GM12891 (cell line): ENCODE data around the gene SNTB2.
A peak's percentile ranks its signal among the peaks of the same experiment; 100 is the strongest.

ENCODE experiments used
- DNase-seq: peaks from one replicate; pipeline ENCODE4 v3.0.0; 2011; ENCODE audit warnings: low spot score; ENCODE audit not compliant: insufficient read length
- FAIRE-seq: peaks from 2 replicates; lab custom pipeline; 2011; peaks lifted over from hg19 to GRCh38; lab: Jason Lieb, UNC
- PAX5 ChIP-seq: IDR thresholded peaks from 2 replicates; pipeline ENCODE4 v1.6.1; 2011; ENCODE audit warnings: low read length, moderate library complexity, mild to moderate bottlenecking; ENCODE audit not compliant: insufficient read depth, severe bottlenecking
- POLR2A ChIP-seq: IDR thresholded peaks from 2 replicates; pipeline ENCODE4 v1.6.1; 2011; ENCODE audit warnings: low read depth, low read length, control low read depth
- POLR2AphosphoS5 ChIP-seq: IDR thresholded peaks from 2 replicates; pipeline ENCODE4 v1.6.1; 2011; ENCODE audit warnings: low read depth, low read length, control low read depth
- POU2F2 ChIP-seq: IDR thresholded peaks from 2 replicates; pipeline ENCODE4 v1.6.1; 2011; ENCODE audit warnings: low read depth, mild to moderate bottlenecking, control low read depth, low read length, moderate library complexity
- SPI1 ChIP-seq: IDR thresholded peaks from 2 replicates; pipeline ENCODE4 v1.6.1; 2011; ENCODE audit warnings: low read depth, low read length, control low read depth
- TAF1 ChIP-seq: IDR thresholded peaks from 2 replicates; pipeline ENCODE4 v1.6.1; 2011; ENCODE audit warnings: low read depth, low read length, control low read depth

Gene SNTB2

DNA sequence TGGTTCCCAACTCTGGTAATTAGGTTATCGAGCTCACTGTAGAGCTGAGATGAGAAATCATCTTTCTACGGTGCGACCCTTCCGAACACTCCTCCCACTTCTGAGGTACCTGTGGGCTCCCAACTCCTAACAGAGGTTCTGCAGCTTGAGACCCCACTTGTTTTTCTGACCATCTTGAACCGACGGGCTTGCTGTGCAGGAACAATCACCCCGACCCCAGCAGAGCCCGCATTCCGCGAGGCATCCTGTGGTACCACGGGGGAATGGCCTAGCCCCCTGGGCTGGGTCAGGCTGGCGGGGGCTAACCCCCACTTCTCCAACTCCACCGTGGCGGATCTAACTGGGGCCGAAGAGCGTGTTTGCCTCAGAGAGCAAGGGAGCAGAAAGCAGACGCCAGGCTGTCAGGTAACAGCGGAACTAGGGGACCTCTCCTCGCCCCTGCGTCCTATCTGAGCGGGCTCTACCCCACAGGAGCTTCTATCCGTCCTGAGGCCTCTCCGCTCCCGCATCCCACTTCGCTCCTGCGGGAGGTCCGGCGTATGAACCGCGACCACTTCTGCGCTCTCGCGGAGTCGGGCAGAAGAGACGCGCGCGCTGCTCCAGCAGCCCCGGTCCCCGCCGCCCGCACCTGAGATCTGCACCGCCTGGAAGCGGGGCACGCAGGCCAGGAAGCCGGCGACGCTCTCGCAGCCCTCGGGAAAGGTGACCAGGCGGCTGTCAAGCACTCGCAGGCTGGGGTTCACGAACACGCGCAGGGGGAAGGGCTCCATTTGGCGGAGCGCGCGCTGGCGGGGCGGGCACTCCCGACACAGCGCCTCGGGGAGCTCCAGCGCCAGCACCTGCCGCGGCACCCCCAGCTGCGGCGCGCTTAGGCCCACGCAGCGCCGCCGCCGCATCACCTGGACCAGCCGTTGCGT lies 142.7 kb downstream of the SNTB2 start:
- peak; percentile 68 for DNase-seq
- FAIRE-seq, result no peak
- TF ChIP-seq SPI1 (no peak), POLR2A (peak; percentile 30; the same call in 1 of the 2 replicates)

DNA sequence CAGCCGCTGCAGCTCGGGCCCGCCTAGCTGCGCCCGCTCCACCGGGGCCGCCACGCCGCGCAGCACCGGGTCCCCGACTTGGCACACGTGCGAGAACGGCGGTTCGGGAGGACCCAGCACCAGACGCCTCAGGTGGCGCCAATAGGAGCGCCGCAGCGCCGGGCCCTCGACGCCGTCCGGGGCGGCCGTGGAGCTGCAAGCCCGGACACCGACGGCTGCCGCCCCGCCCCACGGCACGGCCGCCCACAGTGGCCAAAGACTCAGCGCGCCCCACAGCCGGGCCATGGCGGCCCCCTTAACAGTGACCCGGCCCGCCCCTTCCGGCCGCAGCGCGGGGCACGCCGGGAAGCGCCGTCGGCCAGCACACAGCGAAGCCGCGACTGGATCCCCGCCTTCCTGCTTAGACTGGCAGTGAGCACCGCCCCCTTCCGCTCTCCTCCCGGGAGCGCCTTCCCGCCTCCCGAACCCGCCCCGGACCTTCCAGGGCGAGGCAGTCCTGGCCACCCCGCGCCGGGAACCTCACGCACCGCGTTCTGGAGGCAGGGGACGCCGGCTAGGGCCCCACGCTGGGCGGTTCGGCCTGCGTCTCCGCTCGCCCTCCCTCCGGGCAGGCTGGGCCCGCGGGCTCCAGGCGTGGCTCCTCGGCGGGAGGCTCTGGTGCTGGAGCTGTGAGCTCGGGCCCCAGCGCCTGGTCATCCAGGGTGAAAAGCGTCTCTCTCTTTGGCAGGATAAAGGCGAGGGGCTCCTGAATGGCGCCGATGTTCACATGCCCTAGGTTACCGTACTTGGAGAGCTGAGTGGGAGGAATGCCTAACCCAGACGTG lies 143.5 kb downstream of the SNTB2 start, which contains the start of gene PDF:
TSS of gene PDF (minus strand) at position 303 of the 824 bp plus-strand sequence. CDS start at position 285, 18 bp downstream.
- DNase-seq, result peak; percentile 94
- peak; percentile 96 for FAIRE-seq
- TF ChIP-seq POLR2AphosphoS5, result peak; percentile 86
- no peak for TF ChIP-seq PAX5
- TF ChIP-seq POLR2A, result peak; percentile 75
- TF ChIP-seq SPI1, result 0 out of 2 replicates have a peak, but pooled peaks have one; percentile 21
- TF ChIP-seq TAF1, result no peak
- peak; percentile 22; the same call in 1 of the 2 replicates for TF ChIP-seq POU2F2

- no peak for TF ChIP-seq POU2F2
- no peak for TF ChIP-seq TAF1
- no peak for TF ChIP-seq SPI1
- TF ChIP-seq PAX5, result no peak
- TF ChIP-seq POLR2AphosphoS5, result no peak
- TF ChIP-seq POLR2A, result no peak
- FAIRE-seq, result no peak
Observed at GRCh38 chr16:69334696-69335095, 147.7 kb downstream of the SNTB2 start.

GRCh38 chr16:69338557-69339288 lies 151.8 kb downstream of the SNTB2 start:
- FAIRE-seq (no peak), DNase-seq (no peak)
- TF ChIP-seq PAX5 (peak; percentile 56), POLR2A (no peak), POU2F2 (no peak), POLR2AphosphoS5 (no peak), SPI1 (no peak), TAF1 (no peak)

More at GRCh38 chr16:69334696-69335095, 147.7 kb downstream of the SNTB2 start:
- no peak for DNase-seq

DNA sequence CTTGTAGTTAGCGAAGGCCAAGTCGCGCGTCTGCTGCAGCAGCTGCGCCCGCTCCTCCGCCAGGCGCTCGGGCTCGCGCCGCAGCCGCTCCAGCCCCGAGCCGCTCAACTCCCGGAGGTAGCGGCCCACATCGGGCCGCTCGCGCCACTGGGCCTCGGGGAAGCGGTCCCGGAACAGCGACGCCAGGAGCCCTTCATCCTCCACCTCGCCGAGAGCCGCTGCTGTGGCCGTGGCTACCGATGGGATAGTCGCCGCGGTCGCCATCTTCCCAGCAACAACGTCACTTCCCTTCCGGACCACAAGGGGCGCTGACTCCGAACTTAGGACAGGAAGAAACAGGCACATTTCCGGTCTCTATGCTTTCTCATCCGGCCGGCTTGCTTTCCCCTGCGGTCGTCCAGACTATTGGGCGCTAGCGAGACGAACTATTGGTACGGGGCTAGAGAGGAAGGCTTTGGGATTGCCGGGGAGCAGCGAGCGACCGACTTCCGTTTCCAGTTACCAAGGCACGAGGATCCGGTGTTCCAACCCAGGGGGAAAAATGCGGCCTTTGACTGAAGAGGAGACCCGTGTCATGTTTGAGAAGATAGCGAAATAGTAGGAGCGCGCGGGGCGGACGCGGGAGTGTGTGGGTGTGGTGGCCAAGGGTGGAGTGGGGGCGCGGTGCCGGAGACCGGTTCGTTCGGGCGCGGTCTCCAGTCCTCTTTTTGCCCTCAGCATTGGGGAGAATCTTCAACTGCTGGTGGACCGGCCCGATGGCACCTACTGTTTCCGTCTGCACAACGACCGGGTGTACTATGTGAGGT lies 152.5 kb downstream of the SNTB2 start, which contains the start of the genes COG8 and NIP7:
TSS of gene COG8 (minus strand) at position 276 of the 806 bp plus-strand sequence. CDS start at position 264, 12 bp downstream.
TSS of gene NIP7 (plus strand) at position 484 of the 806 bp plus-strand sequence. CDS start at position 542, 58 bp downstream.
- TF ChIP-seq POLR2AphosphoS5 (peak; percentile 89), TAF1 (peak; percentile 94), POU2F2 (peak; percentile 48; the same call in 1 of the 2 replicates), SPI1 (peak; percentile 53), POLR2A (peak; percentile 94), PAX5 (no peak)
- DNase-seq (peak; percentile 88), FAIRE-seq (peak; percentile 89)

GRCh38 chr16:69340095-69340644 lies 153.2 kb downstream of the SNTB2 start:
- no peak for TF ChIP-seq POLR2AphosphoS5
- TF ChIP-seq POU2F2, result no peak
- no peak for TF ChIP-seq TAF1
- TF ChIP-seq POLR2A, result no peak
- no peak for TF ChIP-seq SPI1
- no peak for TF ChIP-seq PAX5
- DNase-seq, result no peak
- no peak for FAIRE-seq

DNA sequence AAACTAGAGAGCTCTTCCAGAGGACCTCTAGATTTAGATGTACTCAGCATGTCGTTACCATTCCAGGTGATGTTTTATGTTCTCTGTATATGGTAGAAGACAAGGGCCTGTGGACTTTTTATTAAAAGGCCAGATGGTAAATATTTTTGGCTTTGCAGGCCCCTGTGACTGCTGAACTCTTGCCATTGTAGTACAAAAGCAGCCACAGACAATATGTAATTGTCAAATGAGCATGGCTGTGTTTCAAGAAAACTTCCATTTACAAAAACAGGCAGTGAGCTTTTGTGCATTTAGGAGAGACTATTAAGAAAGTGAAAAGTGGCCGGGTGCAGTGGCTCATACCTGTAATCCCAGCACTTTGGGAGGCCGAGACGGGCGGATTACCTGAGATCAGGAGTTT lies 157.2 kb downstream of the SNTB2 start:
- FAIRE-seq (no peak), DNase-seq (no peak)
- no peak for TF ChIP-seq POU2F2
- TF ChIP-seq POLR2AphosphoS5, result no peak
- no peak for TF ChIP-seq PAX5
- TF ChIP-seq TAF1, result no peak
- no peak for TF ChIP-seq SPI1
- no peak for TF ChIP-seq POLR2A

DNA sequence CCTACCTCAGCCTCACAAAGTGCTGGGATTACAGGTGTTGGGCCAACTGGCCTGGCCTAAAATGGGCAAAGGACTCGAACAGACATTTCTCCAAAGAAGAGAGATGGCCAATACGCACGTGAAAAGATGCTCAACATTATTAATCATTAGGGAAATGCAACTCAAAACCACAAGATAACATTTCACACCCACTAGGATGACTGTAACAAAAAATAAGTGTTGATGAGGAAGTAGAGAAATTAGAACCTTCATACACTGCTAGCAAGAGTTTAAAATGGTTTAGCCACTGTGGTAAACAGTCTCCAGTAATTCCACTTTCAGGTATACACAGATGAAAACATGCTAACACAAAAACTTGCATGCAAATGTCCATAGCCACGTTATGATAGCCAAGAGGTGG lies 159.0 kb downstream of the SNTB2 start:
- DNase-seq (no peak), FAIRE-seq (peak; percentile 55)
- TF ChIP-seq POU2F2 (no peak), POLR2A (no peak), PAX5 (no peak), POLR2AphosphoS5 (no peak), SPI1 (no peak), TAF1 (no peak)
